HG03565 (cell line): ENCODE results near the gene JSRP1.

Source experiments
- ATAC-seq: cut with Tn5 transposase; IDR thresholded peaks from one replicate; pipeline ENCODE4 v1.9.1; 2021; ENCODE audit warnings: mild to moderate bottlenecking, moderate library complexity; ENCODE audit not compliant: unreplicated experiment

JSRP1 gene

DNA sequence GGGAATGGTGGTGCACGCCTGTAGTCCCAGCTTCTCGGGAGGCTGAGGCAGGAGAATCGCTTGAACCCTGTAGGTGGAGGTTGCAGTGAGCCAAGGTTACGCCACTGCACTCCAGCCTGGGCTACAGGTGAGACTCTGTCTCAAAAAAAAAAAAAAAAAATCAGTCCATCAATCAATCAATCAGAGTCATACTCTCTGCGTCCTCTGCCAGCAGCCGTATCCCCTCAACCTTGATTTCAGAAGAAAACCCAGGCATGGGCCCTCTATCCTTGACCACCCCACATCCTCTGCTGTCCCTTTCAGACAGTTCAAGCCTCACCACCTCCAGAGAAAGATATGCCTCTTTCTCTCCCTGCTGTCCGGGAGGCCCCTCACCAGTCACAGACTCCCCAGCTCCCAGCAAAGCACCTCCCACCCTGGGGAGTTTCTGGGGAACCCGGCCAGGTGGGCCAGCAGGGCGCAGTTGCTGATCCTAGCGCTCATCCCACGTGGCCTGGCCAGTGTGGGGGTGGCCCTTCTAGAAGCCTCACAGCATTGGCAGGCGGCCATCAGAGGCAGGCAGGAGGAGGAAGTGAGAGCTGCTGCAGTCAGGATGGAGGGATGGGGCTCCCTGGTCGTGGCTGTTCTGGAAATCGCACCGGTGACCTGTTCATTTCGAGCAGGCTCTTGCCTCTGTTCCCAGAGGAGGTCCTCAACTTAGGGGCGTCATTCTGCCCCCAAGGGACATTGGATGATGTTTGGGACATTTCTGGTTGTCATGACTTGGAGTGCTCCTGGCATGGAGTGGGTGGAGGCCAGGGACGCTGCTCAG is 10.2 kb upstream of the JSRP1 start:
- no peak for ATAC-seq

DNA sequence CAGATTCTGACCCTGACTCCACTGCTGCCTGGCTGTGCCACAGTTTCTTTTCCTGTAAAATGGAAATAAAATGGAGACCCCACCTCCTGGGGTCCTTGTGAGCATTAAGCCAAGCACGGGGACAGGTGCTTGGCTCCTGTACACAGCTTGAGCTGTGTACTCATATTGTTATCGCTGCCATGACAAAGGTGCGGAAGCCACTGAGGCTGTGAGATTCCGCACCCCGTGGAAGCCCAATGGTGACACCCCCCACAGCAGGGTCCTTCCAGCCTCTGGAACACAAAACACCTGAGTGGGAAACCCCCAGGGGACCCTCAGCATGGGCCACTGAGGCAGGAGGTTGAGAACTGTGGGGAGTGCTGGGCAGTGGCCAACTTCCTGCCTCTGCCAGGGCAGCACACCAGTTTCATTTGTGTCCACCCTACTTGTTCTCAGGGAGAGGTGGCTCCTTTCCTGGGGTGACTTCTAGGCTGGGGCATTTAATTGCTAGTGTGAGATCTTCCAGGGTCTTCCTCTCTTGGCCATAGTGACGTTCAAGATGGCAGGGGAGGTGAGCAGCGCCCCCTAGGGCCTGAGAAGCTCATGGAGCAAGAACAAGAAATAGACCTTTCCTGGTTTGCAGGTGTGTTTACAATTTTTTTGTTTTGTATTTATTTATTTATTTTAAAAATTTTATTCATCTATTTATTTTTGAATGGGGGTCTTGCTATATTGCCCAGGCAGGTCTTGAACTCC is 5.4 kb upstream of the JSRP1 start:
- ATAC-seq, result no peak

DNA sequence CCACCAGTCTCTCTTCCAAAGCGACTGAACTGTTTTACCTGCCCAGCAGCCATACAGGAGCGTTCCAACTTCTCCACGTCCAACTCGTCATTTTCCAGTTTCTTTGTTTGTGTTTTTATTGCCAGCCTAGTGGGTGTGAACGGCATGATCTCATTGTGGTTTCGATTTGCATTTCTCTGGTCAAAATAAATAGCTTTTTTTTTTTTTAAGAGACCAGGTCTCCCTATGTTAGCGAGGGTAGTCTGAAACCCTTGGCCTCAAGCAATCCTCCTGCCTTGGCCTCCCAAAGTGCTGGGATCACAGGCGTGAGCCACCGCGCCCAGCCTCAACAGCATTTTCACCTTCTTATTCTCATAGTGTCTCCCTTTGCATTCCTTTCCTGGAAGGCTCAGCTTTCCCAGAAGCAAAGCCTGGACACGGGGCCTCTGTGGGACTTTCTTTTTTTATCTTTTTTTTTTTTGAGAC is 4.2 kb upstream of the JSRP1 start:
- no peak for ATAC-seq

DNA sequence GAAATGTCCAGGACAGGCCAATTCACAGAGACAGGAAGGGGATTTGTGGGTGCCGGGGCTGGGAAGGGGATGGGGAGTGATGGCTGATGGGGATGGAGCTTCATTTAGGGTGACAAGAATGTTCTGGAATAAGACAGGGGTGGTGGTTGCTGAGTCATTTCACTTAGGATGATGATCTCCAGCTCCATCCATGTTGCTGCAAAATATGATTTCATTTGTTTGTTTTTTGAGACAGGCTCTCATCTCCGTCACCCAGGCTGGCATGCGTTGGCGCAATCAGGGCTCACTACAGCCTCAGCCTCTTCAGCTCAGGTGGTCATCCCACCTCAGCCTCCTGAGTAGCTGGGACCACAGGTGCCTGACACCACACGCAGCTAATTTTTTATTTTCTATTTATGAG is 3.1 kb upstream of the JSRP1 start:
- ATAC-seq, result no peak

DNA sequence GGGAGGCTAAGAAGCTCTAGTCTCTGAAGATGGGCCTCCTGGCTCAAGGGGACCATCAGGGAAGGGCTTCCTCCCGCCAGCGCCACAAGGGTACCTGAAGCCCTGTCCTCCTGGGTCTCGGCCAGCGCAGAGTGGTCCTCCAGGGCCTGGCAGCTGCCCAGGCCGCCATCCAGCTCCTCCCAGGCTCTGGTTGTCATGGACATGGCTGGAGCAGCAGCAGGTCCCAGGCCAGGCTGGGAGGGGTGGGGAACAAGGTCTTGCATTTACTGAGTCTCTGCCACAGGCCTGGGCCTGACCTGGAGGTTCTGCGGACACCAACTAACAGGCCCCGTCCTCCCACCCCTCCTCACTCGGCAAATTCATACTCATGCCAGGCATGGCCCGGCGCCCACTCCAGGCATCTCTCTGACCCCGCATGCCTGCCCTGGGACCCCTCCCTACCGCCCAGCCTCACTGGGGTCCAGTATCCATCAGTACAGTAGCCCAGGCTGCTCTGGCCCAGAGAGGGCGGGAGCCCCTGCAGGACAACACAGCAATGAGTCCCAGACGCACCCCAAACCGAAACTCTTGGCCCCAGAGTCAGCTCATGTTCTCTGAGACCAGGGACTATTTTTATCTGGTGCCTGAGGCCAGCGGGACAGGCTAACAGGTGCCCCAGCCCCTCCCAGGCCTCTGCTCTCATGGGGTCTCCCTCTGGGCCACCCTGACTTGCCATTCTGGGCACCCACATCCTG is 938 bp downstream of the JSRP1 start:
- ATAC-seq, result no peak

DNA sequence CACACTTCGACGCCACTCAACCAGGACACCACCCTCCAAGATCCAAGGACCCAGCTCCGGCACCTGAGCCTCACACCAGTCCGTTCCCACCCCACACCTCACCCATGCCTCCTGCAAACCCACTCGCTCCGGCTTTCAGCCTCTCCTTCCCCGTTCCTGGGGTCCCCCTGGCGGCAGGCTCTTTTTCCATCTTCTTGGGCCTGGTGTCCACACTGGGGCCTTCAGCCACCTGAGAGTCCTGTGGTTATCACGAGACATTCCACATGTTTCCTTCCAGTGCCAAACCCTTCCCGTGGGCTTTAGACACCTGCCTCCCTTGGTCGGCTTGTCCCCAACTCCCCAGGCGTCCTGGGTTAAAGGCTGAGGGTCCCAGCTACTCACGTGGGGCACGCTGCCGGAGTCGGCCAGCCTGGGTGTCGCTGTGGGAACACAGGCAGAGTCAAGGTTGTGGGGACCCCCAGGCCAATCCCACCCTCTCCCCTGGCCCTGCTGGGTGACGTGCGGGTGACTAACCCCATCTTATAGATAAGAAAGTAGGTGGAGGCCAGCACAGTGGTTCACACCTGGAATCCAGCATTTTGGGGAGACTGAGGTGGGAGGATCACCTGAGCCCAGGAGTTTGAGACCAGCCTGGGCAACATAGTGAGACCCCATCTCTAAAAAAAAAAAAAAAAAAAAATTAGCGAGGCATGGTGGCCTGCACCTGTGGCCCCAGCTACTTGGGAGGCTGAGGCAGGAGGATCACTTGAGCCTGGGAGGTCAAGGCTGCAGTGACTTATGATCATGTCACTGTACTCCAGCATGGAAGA is 1.9 kb downstream of the JSRP1 start:
- no peak for ATAC-seq

DNA sequence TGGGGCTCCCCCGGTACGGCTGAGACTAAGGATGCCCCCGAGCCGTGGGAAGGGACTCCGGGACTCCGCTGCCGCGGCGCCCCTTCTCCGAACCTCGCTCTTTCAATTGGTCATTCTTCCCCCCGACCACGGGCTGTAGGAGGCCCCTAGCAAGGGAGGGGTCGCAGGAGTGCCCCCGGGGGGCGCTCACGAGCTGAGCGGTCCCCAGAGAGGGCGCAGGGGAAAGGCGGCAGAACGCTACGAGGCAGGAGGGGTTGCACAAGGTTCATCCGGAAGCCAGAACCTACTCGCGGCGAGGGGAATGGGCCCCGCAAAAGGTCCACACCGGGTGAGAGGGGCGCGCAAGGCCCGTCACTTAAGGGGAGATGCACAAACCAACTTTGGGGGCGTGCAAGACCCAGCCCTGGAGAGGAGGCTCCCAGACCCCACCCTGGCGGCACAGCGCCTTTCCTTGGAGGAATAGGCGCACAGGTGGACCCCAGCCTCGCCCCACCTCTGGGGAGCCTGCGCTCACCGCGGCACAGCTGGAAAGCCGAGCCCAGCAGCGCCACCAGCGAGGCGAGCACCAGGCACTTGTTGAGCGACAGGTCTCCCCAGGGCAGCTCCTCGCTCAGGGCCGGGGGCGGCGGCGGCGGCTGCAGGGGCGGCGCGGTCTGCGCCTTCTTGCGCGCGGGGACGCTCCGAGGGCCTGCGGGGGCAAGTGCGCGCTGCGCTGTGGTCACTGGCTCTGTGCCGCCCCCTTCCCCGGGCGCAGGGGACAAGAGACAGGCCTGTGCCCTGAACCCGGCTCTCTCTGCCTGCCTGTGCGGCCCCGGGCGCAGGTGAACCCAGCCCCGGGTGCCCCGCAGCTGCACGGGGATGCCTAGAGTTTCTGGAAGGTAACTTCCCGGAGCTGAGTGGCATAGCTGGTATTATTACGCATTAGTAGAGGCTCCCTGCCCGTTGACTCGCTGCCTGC is 2.8 kb downstream of the JSRP1 start:
- no peak for ATAC-seq

DNA sequence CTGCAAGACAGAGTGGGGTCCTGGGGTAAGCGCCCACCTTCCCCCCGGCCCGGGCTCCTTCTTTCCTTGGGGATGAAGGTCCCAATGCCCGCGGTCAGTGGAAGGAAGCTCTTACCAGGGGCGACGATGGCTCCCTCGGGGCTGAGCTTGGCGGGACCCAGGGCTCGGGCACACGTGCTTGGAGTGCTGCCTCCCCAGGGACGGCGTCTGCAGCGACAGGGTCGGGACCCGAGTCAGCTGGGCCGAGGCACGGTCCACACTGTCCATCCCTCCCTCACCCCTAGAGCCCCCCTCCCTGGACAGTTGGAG is 3.5 kb downstream of the JSRP1 start:
- ATAC-seq, result no peak

DNA sequence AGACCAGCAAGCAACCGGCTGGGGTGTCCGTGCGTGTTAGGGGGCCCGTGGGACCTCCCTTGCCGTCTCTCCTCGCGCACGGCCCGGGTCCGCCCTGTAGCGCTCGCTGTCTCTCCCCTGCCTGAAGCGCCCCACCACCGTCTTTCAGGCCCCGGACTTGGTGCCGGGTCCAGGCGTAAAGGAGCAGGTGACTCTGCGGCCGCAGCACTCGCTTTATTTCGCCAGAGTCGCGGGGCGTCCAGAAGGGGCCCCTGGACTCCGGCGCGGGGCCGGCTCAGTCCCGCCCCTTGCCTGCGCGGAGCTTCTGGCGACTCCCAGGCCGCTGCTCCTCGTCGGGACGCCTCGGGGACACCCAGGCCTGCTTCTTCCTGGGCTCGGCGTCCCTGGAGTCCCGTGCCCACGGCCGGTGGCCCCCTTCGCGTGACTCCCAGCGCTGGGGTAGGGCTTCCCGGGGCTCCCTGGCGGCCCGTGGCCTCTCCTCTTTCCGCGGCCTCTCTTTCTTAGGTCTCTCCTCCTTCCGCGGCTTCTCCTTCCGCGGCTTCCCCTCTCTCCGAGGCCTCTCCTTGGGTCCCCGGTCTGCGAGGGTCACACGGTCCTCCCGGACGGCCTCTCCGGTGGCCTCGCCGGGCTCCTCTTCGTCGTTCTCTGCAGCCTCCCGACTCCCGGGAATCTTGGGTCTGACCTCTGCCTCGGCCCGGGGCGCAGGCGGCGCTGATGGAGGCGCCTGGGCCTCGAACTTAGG is 4.0 kb downstream of the JSRP1 start:
- ATAC-seq, result no peak

DNA sequence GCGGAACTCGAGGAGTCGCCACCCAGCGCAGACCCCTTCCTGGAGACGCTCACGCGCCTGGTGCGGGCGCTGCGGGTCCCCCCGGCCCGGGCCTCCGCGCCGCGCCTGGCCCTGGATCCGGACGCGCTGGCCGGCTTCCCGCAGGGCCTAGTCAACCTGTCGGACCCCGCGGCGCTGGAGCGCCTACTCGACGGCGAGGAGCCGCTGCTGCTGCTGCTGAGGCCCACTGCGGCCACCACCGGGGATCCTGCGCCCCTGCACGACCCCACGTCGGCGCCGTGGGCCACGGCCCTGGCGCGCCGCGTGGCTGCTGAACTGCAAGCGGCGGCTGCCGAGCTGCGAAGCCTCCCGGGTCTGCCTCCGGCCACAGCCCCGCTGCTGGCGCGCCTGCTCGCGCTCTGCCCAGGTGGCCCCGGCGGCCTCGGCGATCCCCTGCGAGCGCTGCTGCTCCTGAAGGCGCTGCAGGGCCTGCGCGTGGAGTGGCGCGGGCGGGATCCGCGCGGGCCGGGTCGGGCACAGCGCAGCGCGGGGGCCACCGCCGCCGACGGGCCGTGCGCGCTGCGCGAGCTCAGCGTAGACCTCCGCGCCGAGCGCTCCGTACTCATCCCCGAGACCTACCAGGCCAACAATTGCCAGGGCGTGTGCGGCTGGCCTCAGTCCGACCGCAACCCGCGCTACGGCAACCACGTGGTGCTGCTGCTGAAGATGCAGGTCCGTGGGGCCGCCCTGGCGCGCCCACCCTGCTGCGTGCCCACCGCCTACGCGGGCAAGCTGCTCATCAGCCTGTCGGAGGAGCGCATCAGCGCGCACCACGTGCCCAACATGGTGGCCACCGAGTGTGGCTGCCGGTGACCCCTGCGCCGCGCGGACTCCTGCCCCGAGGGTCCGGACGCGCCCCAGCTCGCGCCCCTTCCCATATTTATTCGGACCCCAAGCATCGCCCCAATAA is 4.8 kb downstream of the JSRP1 start:
- ATAC-seq, result no peak

DNA sequence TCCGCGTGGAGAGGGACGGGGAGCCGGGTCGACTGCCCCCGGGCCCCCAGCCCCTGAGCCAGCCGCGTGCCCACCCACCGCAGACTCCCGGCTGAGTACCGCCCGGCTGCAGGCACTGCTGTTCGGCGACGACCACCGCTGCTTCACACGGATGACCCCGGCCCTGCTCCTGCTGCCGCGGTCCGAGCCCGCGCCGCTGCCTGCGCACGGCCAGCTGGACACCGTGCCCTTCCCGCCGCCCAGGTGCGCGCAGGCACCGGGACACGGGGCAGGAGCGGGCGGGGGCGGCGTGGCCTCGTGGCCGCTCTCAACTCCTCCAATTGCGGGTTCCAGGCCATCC is 5.5 kb downstream of the JSRP1 start:
- no peak for ATAC-seq

DNA sequence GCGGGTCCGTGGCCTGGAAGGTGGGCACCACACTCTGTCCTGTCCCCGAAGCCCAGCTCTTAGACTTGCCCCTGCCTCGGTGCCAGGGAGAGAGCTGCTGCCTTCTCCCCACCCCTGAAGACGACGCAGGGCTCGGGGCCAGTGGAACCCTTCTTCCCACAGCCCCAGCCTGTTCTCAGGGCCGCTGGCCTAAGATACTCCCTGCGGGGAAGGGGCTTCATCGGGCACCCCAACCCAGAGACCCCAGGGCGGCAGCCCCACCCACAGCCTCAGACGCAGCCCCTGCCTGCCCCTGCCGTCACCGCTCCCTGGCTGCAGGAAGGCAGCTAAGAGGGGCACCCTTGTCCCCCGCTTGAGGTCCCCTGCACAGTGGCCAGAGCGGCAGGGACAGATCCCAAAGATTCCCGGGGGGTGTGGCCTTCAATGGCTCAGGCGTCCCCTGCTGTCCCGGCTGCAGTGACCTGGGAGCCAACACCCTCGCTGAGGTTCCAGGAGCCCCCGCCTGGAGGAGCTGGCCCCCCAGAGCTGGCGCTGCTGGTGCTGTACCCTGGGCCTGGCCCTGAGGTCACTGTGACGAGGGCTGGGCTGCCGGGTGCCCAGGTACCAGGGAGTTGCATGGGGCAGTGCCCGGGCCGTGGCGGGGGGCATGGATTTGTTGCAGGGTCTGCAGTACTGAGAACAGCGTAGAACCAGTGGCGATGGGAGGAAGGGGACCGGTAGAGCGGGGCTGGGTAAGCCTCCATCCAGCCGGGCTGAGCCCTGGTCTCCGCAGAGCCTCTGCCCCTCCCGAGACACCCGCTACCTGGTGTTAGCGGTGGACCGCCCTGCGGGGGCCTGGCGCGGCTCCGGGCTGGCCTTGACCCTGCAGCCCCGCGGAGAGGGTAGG is 6.1 kb downstream of the JSRP1 start:
- no peak for ATAC-seq

DNA sequence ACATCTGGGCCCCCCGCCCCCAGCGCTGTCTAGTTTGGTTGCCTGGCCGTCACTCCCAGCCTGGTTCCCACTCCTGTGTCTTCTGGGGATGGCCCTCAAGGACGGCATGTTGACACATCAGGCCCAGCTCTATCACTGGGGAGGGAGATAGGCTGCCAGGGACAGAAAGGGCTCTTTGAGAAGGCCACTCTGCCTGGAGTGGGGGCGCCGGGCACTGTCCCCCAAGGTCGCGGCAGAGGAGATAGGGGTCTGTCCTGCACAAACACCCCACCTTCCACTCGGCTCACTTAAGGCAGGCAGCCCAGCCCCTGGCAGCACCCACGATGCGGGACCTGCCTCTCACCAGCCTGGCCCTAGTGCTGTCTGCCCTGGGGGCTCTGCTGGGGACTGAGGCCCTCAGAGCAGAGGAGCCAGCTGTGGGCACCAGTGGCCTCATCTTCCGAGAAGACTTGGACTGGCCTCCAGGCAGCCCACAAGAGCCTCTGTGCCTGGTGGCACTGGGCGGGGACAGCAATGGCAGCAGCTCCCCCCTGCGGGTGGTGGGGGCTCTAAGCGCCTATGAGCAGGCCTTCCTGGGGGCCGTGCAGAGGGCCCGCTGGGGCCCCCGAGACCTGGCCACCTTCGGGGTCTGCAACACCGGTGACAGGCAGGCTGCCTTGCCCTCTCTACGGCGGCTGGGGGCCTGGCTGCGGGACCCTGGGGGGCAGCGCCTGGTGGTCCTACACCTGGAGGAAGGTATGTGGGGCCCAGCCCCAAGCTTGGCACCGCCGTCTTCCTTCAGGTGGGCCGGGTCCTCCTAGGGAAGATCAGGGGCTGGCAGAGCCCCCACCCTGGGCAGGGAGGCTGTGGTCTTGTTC is 7.0 kb downstream of the JSRP1 start, which contains the start of gene AMH:
Gene AMH (plus strand): TSS at position 314 of the 857 bp plus-strand sequence. CDS start 10 bp downstream, at position 324.
- ATAC-seq, result no peak

DNA sequence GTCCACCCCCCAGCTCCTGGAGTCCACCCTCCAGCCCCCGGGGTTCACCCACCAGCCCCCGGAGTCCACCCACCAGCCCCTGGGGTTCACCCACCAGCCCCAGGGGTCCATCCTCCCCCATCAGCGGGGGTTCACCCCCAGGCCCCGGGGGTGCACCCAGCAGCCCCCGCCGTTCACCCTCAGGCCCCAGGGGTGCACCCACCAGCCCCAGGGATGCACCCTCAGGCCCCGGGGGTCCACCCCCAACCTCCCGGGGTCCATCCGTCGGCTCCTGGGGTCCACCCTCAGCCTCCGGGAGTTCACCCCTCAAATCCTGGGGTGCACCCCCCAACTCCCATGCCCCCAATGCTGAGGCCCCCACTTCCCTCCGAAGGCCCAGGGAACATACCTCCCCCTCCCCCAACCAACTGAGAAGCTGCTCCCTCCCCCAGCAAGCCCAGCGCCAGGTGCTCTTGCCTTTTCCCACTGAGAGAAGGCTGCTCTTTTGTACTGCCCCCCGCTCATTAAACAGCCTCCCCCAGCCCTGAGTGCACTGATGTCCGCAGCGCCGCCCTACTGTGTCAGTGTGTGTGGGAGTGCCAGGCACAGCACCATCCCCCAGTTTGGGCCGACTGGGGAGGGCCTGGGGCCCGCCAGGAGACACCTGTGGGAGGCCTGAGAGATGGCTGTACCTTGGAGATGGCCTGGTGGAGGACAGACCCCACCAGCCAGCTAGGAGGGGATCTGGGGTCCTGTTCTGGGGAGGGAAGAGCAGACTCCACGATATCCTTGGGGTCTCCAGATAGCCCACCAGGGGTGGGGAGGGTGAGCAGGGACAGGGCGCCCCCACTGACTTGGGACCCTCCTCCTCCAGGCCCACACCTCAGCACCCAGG is 7.8 kb downstream of the JSRP1 start:
- no peak for ATAC-seq

DNA sequence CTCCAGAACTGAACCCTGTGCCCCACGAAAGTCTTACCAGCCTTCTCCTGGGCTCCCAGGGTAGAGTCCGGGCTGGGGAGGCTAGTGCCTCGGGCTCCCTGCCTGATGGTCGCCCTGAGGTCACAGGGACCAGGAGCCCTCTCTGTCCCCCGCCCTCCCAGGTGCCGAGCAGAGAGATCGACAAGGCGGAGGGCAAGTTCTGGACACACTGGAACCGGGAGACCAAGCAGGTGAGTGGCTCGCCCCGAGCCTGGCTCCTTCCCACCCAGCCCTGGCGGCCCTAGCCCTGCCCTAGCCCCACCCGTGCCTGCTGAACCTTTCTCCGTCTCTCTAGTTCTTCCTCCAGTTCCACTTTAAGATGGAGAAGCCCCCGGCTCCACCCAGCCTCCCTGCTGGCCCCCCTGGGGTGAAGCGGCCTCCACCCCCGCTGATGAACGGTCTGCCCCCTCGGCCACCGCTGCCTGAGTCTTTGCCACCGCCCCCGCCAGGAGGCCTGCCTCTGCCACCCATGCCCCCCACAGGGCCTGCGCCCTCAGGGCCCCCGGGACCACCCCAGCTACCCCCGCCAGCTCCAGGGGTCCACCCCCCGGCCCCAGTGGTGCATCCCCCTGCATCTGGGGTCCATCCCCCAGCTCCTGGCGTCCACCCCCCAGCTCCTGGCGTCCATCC is 8.7 kb downstream of the JSRP1 start:
- no peak for ATAC-seq
